Stimulated activated CD4-positive, alpha-beta T cell treated with anti-CD3 and anti-CD28 coated beads, Interleukin-1b, Interleukin-23, amount 100 ng/mL, for 4 hours (primary cell): ENCODE data around the gene OR14J1.
"Not testable (repeated sequence)": the region's sequence is repeated elsewhere in the genome, so short reads cannot be mapped to it uniquely, and the experiment has no call there.

ENCODE experiments used
- DNase-seq, 2 donors: peaks; one replicate each; pipeline ENCODE4 v3.0.0-alpha.2; 2020; ENCODE audit warnings: low read depth in 2 of 2

Gene OR14J1

GRCh38 chr6:29301316-29301715 lies at the start of gene OR14J1:
OR14J1 (plus strand) TSS chr6:29301701; CDS start chr6:29306690, 4,989 bp downstream.
- no peak for DNase-seq

GRCh38 chr6:29251736-29252135 lies 49.8 kb upstream of the OR14J1 start:
- DNase-seq: no peak

DNA sequence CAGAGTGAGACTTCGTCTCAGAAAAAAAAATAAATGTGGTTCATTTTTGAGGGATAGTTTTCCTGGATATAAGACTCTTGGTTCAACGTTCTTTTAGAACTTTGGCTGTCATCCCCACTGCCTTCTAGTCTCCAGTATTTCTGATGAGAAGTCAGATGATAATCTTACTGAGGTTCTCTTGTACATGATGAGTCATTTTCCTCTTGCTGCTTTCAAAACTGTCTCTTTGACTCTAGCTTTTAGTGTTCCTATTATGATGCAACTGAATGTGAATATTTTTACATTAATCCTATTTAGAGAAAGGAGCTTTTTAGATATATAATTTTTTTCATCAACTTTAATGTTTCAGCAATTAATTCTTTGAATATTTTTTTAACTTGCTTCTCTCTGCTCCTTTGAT lies 46.0 kb upstream of the OR14J1 start:
- DNase-seq: no peak

DNA sequence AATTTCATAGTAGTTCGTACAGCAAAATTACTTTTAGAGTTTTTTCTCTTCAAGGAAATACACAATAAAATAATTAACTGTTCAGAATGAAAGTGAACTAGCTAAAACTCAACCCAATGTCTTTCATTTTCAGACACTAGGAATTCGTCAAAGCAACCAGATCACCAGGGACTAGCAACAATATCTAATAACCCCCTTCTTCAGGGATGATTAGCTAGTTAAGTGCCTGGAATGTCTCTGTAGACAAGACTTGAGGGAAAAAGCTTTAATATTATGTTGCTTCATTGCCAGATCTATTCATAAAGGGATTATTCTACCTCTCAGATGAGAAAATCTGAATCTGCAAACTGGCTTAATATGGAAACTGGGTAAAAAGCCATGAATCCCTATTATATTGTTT lies 41.8 kb upstream of the OR14J1 start:
- no peak for DNase-seq

DNA sequence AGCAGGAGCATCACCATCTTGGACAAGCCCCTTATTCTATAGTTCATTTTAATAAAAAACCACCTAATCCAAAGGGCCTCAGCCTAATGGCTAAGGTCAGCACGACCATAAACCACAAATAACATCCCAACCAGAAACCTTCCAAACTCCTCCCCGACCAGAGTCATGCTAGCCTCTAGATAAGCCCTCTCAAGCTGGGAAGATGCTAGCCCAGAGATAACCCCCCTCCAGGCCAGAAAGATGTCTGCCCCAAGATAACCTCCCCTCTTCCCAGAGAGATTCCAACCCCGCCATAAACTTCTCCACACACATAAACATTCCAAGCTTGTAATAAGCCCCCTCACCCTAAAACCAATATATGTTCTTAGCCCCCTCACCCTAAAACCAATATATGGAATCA lies 38.5 kb upstream of the OR14J1 start:
- DNase-seq: no peak

GRCh38 chr6:29294499-29294914 lies 7.0 kb upstream of the OR14J1 start:
- DNase-seq: no peak

DNA sequence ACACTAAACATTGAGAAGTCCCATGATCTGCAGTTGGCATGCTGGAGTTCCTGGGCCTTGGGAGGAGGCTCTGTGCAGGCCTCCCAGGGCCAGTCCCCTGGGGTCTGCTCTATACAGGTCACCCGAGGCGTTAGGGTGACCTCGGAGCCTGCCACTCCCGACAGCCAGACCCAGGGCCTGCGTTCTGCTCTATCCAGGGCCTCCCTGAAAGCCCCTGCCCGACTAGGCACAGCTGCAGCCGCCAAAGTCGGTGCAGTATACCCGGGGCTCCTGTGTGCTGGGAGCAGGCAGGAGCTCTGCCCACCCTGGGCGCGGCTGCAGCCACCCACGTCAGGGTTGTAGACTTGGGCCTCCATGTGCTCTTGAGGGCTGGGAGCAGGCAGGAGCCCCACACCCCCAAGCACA lies 6.3 kb upstream of the OR14J1 start:
- DNase-seq: no peak

GRCh38 chr6:29295623-29296022 lies 5.9 kb upstream of the OR14J1 start:
- DNase-seq: no peak

DNA sequence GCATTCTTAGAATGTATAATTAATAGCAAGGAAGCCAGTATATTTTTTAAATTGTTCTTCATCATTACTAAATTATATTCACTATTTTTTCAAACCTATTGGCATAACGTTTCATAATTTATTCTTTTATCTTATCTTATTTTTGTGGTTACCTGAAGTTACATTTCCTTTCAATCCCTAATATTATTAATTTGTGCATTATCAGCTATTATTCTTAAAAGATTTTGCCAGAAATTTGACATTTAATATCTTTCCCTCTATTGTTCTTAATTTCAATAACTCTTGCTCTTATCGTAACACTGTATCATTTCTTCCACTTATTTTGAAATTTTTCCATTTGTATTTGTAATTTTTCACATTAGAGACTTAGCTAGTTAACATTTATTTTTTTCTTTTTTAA lies 18.4 kb downstream of the OR14J1 start:
- no peak for DNase-seq

GRCh38 chr6:29323332-29323731 lies 21.8 kb downstream of the OR14J1 start:
- not testable (repeated sequence) for DNase-seq

DNA sequence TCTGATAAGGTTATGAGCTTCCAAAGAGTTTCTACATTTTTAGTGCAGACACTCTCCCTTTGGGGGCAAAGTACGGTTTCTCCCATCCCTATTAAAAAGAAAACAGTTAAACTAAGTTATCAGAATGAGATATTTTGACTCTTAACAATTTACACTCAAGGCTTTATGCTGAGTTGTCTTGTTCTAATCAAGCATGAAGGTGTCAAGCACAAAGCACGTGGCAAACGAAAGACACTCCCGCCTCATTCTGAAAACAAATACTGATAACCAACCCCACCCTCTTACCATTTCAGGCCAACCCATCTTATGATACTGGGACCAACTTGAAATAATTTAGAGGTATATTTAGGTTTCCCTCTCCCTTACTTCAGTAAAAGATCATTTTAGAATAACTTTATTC lies 24.3 kb downstream of the OR14J1 start:
- no peak for DNase-seq

GRCh38 chr6:29332676-29333075 lies 31.2 kb downstream of the OR14J1 start:
- DNase-seq: no peak

- DNase-seq: no peak
Measured at GRCh38 chr6:29336269-29336668, 34.8 kb downstream of the OR14J1 start.

GRCh38 chr6:29345380-29345779 lies 43.9 kb downstream of the OR14J1 start:
- DNase-seq: no peak

GRCh38 chr6:29349348-29349747 lies 47.8 kb downstream of the OR14J1 start:
- not testable (repeated sequence) for DNase-seq

GRCh38 chr6:29354980-29355379 lies 53.5 kb downstream of the OR14J1 start:
- no peak for DNase-seq

GRCh38 chr6:29355603-29356002 lies 54.1 kb downstream of the OR14J1 start:
- no peak for DNase-seq
